RCC 7860 (cell line): ENCODE data around the gene SRRM3.
"Not testable (repeated sequence)": the region's sequence is repeated elsewhere in the genome, so short reads cannot be mapped to it uniquely, and the experiment has no call there.

ENCODE experiments used
- DNase-seq: peaks from one replicate; pipeline ENCODE4 v3.0.0-alpha.2; 2015; ENCODE audit warnings: low spot score
- FAIRE-seq: peaks from 2 replicates; lab custom pipeline; 2012; peaks lifted over from hg19 to GRCh38; lab: Jason Lieb, UNC

SRRM3 gene

DNA sequence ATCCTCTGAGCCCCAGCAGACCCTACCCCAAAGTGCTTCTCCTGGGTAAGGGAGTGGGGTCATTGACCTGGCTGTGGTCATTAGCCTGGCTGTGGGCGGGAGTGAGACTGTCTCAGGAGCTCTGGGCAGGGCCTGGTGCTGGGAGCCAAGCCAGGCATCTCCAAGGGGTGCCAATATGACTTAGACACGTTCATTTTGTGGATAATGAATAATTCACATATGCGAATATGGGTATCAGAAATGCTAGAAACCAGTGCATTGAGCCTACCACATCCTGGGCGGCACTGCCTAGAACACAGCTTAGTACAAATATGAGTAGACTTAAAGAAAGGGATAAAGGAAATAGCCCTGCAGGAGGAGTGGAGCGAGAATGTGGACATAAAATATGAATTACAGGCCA is 14.4 kb upstream of the SRRM3 start:
- FAIRE-seq (no peak), DNase-seq (no peak)

GRCh38 chr7:76189276-76189675 is 12.4 kb upstream of the SRRM3 start:
- FAIRE-seq: no peak
- DNase-seq: no peak

- FAIRE-seq: no peak
- DNase-seq: peak; percentile 60
Measured at GRCh38 chr7:76191783-76192240, 9.9 kb upstream of the SRRM3 start.

GRCh38 chr7:76193466-76193865 is 8.2 kb upstream of the SRRM3 start:
- DNase-seq (no peak), FAIRE-seq (no peak)

GRCh38 chr7:76193883-76194282 is 7.8 kb upstream of the SRRM3 start:
- FAIRE-seq: no peak
- no peak for DNase-seq

- FAIRE-seq (no peak), DNase-seq (no peak)
Measured at GRCh38 chr7:76196786-76197185, 4.9 kb upstream of the SRRM3 start.

- DNase-seq: no peak
- no peak for FAIRE-seq
Measured at GRCh38 chr7:76198202-76198601, 3.5 kb upstream of the SRRM3 start.

GRCh38 chr7:76202666-76203030 is 952 bp downstream of the SRRM3 start:
- FAIRE-seq: no peak
- DNase-seq: no peak

DNA sequence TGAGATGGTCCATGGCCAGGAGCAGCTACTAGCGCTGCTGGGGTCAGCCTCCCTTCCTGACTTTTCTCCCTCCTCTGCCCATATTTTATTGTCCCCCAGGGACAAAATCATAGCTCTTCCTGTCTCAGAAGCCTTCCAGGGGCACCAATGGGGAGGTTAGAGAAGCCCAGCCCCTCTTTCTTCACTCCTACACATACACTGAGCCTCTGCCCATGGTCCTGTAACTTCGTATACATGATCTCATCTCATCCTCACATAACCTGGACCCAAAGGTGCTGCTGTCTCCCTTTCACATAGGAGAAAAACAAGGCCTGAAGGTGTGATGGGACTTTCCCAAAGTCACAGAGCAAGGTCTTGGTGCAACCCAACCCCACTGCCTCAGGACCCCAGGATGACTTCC is 2.5 kb downstream of the SRRM3 start:
- DNase-seq: no peak
- no peak for FAIRE-seq

- no peak for DNase-seq
- no peak for FAIRE-seq
Measured at GRCh38 chr7:76206633-76207032, 4.9 kb downstream of the SRRM3 start.

- no peak for DNase-seq
- FAIRE-seq: no peak
Measured at GRCh38 chr7:76209310-76209709, 7.6 kb downstream of the SRRM3 start.

GRCh38 chr7:76211216-76211615 is 9.5 kb downstream of the SRRM3 start:
- DNase-seq (no peak), FAIRE-seq (no peak)

- not testable (repeated sequence) for FAIRE-seq, DNase-seq
Measured at GRCh38 chr7:76215349-76215748, 13.7 kb downstream of the SRRM3 start.

DNA sequence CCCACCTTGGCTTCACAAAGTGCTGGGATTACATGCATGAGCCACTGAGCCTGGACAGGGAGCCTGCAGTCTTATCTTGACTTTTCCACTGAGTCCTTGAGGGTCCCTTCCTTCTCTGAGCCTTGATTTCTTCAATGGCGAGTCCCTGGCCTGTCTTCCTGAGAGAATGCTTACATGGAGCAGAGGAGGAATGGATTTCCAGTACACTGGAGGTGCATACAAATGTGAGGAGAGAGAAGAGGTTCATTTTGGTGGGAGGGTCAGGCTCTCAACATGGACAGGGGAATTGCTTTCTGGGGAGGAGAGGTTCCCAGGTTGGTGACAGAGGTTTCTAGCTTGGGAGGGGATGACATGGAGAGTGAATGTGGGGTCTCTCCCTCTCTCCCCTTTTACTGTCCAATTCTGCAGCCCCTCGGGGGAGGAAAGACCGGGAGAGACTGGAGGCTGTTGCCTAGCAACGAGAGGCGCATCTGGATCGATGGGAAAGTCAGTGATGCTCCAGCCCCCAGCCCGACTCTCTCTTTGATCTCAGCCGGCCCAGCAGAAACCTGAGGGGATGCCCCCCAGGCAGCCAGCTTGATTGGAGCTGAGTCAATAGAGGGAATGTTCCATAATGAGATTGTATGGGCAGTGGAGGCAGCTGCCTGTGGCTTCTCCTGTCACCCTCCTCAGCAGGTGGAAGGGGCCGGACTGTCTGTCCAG is 14.8 kb downstream of the SRRM3 start:
- DNase-seq (no peak), FAIRE-seq (no peak)

GRCh38 chr7:76217942-76218566 is 16.4 kb downstream of the SRRM3 start:
- FAIRE-seq (no peak), DNase-seq (no peak)

DNA sequence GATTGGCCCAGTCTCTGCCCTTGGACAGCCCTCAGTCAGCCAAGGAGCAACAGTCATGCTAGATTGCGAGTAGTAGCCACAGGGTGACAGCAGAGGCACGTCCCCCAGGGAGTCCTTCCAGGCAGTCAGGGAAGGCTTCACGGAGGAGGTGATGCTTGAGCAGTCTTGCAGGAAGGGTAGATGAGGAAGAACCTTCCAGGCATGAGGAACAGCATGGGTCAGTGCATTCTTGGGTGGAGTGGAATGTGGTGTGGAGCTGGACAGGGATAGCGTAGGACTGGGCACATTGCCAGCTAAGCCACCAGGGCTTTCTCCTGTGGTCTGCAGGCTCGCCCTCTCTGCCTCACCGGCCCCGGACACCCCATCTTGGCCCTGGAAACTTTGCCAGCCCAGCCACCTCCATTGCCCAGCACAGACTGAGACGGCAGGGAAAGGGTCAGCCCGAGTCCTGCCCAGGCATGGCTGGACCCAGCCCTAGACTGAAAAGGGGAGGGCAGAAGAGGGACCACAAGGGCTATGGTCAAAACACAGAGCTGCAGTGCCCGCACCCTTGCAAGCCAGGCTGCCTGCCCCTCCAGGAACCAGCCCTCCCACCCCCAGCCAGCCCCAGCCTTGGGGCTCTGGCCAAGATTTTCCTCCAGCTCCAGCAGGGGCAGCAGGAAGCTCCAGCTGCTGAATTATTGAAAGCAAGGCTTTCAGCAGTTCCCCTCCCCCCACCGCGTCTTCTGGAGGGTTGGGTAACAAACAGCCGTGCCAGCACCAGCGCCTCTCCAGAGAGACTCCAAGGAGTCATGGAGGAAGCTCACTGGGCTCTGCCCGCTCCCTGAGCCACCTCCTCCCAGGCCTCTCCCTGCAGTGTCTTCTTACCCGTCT is 18.7 kb downstream of the SRRM3 start:
- peak; percentile 89 for FAIRE-seq
- peak; percentile 99 for DNase-seq

GRCh38 chr7:76222333-76222732 is 20.6 kb downstream of the SRRM3 start:
- FAIRE-seq (no peak), DNase-seq (no peak)

DNA sequence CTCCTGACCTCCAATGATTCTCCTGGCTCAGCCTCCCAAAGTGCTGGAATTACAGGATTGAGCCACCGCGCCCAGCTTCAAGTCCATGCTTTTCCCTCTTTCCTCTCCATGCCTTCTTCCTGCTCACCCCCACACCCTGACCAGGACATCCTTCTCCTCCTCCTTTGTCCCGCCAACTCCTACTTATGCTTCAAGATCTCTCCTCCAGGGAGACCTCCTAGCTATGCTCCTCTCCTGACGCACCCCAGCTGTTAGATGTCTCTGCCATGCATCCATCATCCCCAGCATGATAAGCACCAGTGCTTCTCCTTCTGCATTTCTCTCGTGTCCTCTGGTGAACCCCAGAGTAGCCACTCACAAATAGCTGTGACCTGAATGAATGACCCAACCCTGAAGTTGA is 21.1 kb downstream of the SRRM3 start:
- FAIRE-seq: no peak
- no peak for DNase-seq

DNA sequence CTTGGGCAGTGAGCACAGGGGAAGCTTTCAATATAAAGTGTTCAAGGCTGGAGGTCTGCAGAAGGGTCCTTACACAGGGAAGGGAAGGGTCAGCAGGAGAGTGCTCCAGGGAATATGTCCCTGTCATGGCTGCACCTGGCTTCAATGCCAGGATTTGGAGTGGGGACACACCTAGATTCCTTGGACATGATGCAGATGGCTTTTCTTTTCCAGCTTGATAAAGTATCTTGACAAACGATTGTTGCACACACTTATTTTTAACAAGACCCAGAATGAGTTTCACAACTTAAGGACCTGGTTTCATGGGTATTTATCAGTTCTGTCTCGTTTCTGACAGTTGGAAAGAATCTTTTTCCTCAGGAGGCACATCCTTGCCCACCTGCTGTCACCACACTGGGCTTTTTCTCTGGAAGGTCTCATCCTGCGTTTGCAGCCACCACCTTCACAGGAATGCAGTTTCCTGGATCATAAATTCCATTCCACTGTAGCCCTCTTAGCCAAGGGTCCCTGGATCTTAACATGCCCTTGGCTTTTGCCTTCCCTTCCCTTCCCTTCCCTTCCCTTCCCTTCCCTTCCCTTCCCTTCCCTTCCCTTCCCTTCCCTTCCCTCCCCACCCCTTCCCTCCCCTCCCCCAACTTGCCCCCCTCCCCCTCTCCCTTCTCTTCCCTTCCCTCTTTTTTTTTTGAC is 21.7 kb downstream of the SRRM3 start:
- no peak for DNase-seq
- FAIRE-seq: no peak

DNA sequence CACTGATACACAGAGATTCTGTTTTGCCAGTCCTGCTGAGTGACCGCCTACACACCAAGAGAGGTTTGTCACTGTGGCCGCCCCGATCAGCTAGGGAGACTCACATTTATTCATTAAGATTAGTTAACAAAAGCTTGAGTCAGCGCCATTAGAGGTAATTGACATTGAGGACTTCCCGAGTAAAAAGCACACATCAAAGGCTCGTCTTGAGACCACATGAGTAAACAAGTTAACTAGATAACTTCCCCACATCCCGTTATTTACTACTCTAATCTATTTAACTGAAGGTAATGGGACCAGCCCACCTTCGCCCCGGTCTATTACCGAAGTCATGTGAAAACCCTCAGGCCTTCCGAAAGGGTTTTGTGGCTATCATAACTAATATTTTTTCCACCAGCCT is 23.0 kb downstream of the SRRM3 start:
- no peak for DNase-seq
- FAIRE-seq: no peak

- no peak for DNase-seq
- FAIRE-seq: no peak
Measured at GRCh38 chr7:76225379-76225778, 23.7 kb downstream of the SRRM3 start.
